HCT116 (cell line): ENCODE measurements around the gene HIRA.

Experiments used
- POLR2A ChIP-seq: IDR thresholded peaks from 2 replicates; pipeline ENCODE4 v1.7.0; 2011; ENCODE audit warnings: borderline replicate concordance; ENCODE audit not compliant: insufficient read depth, insufficient read length; ENCODE audit errors: extremely low read depth
- TCF7L2 ChIP-seq: IDR thresholded peaks from 2 replicates; pipeline ENCODE4 v1.7.0; 2011; ENCODE audit warnings: borderline replicate concordance, inconsistent platforms; ENCODE audit not compliant: insufficient read depth, insufficient read length; ENCODE audit errors: extremely low read depth
- TF ChIP-seq, protein P1 (sequence below), 3 experiments: fragments of 200-600 bp in 1 of 3; sonication (generic) in 1 of 3; IDR thresholded peaks in 2 of 3; conservative IDR thresholded peaks in 1 of 3; 2 replicates each; pipeline ENCODE4 v1.5.1; 2012 to 2017; ENCODE audit warnings: low read depth in 2 of 3, low read length in 2 of 3, antibody characterized with exemption in 1 of 3, borderline replicate concordance in 1 of 3, control low read depth in 1 of 3, mild to moderate bottlenecking in 1 of 3, mixed read lengths in 1 of 3, mixed run types in 1 of 3, moderate library complexity in 1 of 3; ENCODE audit not compliant: insufficient read depth in 1 of 3

DNA sequence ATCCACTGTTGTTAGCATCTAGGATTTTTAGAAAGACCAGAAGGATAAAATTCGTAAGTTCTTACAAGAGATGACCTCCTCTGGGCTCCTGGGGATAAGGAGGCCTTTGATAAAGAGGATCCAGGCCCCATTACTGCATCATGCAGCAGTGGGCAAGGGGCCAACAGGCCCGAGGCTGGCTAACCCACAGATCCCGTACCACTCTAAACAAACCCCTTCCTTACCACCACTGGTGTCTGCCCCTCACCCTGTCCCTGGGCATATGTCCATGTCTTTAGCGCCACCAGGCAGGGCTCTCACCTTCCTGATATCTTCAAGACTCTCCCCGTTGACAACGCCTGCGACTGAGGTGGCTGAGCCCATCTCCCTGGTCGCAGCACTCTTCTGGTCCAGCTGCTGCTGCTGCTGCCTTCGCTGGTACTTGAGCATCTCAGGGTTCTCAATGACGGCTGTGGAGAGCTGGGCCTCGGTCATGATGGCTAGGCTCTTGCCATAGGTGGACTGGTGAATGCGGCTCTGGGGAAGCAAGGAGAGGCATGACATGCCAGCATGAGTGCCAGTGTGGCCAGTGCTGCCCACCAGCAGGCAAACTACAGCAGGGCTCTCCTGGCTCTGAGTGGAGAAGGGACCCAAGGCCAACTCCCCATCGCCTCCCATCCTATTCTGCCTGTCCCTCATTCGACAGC is 46.2 kb downstream of the HIRA start:
- TF ChIP-seq, protein P1, sequence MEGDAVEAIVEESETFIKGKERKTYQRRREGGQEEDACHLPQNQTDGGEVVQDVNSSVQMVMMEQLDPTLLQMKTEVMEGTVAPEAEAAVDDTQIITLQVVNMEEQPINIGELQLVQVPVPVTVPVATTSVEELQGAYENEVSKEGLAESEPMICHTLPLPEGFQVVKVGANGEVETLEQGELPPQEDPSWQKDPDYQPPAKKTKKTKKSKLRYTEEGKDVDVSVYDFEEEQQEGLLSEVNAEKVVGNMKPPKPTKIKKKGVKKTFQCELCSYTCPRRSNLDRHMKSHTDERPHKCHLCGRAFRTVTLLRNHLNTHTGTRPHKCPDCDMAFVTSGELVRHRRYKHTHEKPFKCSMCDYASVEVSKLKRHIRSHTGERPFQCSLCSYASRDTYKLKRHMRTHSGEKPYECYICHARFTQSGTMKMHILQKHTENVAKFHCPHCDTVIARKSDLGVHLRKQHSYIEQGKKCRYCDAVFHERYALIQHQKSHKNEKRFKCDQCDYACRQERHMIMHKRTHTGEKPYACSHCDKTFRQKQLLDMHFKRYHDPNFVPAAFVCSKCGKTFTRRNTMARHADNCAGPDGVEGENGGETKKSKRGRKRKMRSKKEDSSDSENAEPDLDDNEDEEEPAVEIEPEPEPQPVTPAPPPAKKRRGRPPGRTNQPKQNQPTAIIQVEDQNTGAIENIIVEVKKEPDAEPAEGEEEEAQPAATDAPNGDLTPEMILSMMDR (IDR thresholded peaks at IDR 0.05 in 2 of 3, conservative IDR thresholded peaks at IDR 0.05 in 1 of 3; ENCODE audit: borderline replicate concordance in 1 of 3, insufficient read depth in 1 of 3, low read depth in 2 of 3, low read length in 2 of 3) = no peak
- no peak for TF ChIP-seq TCF7L2
- TF ChIP-seq POLR2A = no peak
